Stimulated activated CD4-positive, alpha-beta T cell treated with anti-CD3 and anti-CD28 coated beads, Interleukin-15, amount 100 ng/mL, for 1 hour (primary cell): ENCODE data around the gene SNTG2.

Experiments
- DNase-seq, 2 donors: peaks; one replicate each; pipeline ENCODE4 v3.0.0-alpha.2; 2020; ENCODE audit warnings: low read depth in 1 of 2, low spot score in 1 of 2

The SNTG2 gene

GRCh38 chr2:926259-926793, 24.3 kb upstream of the SNTG2 start:
- DNase-seq = no peak

- no peak for DNase-seq
These were observed 23.8 kb upstream of the SNTG2 start for GRCh38 chr2:926896-927295.

- no peak for DNase-seq
These were observed 21.5 kb upstream of the SNTG2 start for GRCh38 chr2:929011-929735.

- DNase-seq = no peak
These were observed 20.7 kb upstream of the SNTG2 start for GRCh38 chr2:929925-930324.

- no peak for DNase-seq
These were observed 19.7 kb upstream of the SNTG2 start for GRCh38 chr2:930935-931334.

GRCh38 chr2:932320-933115, 18.1 kb upstream of the SNTG2 start:
- no peak for DNase-seq

GRCh38 chr2:933734-934295, 16.8 kb upstream of the SNTG2 start:
- DNase-seq = no peak

- DNase-seq = no peak
These were observed 13.1 kb upstream of the SNTG2 start for GRCh38 chr2:937530-937929.

GRCh38 chr2:938181-939005, 12.3 kb upstream of the SNTG2 start:
- DNase-seq = no peak

- DNase-seq = no peak
These were observed 10.6 kb upstream of the SNTG2 start for GRCh38 chr2:939936-940601.

- no peak for DNase-seq
These were observed 8.8 kb upstream of the SNTG2 start for GRCh38 chr2:941871-942270.

GRCh38 chr2:942775-943460, 7.7 kb upstream of the SNTG2 start:
- DNase-seq = no peak

GRCh38 chr2:943461-943797, 7.2 kb upstream of the SNTG2 start:
- no peak for DNase-seq

GRCh38 chr2:943821-944220, 6.8 kb upstream of the SNTG2 start:
- DNase-seq = no peak

GRCh38 chr2:944693-945092, 6.0 kb upstream of the SNTG2 start:
- no peak for DNase-seq

GRCh38 chr2:945104-945503, 5.5 kb upstream of the SNTG2 start:
- no peak for DNase-seq

GRCh38 chr2:946073-946948, 4.3 kb upstream of the SNTG2 start:
- no peak for DNase-seq

- no peak for DNase-seq
These were observed 1.1 kb upstream of the SNTG2 start for GRCh38 chr2:949384-950079.
